GM18858 (cell line): Measurements from ENCODE around the gene ALDH18A1.
A peak's percentile ranks its signal among the peaks of the same experiment; 100 is the strongest.

Experiments
- ATAC-seq: cut with Tn5 transposase; IDR thresholded peaks from one replicate; pipeline ENCODE4 v1.9.1; 2021; ENCODE audit not compliant: unreplicated experiment

The ALDH18A1 gene

GRCh38 chr10:95588025-95588424 lies 68.5 kb downstream of the ALDH18A1 start:
- ATAC-seq = no peak

- ATAC-seq = no peak
Measured at GRCh38 chr10:95579835-95580535, 76.5 kb downstream of the ALDH18A1 start.

- no peak for ATAC-seq
Measured at GRCh38 chr10:95579292-95579691, 77.2 kb downstream of the ALDH18A1 start.

- ATAC-seq = no peak
Measured at GRCh38 chr10:95578619-95579018, 77.9 kb downstream of the ALDH18A1 start.

- ATAC-seq = no peak
Measured at GRCh38 chr10:95574649-95575365, 81.7 kb downstream of the ALDH18A1 start.

- no peak for ATAC-seq
Measured at GRCh38 chr10:95573964-95574604, 82.4 kb downstream of the ALDH18A1 start.

GRCh38 chr10:95573527-95573926 lies 83.0 kb downstream of the ALDH18A1 start:
- ATAC-seq = no peak

- ATAC-seq = no peak
Measured at GRCh38 chr10:95572131-95572820, 84.2 kb downstream of the ALDH18A1 start.

GRCh38 chr10:95571390-95571789 lies 85.1 kb downstream of the ALDH18A1 start:
- ATAC-seq = no peak

- ATAC-seq = no peak
Measured at GRCh38 chr10:95569368-95569767, 87.1 kb downstream of the ALDH18A1 start.

- no peak for ATAC-seq
Measured at GRCh38 chr10:95567903-95568630, 88.4 kb downstream of the ALDH18A1 start.

- ATAC-seq = no peak
Measured at GRCh38 chr10:95566136-95566535, 90.4 kb downstream of the ALDH18A1 start.

GRCh38 chr10:95565336-95565735 lies 91.2 kb downstream of the ALDH18A1 start:
- ATAC-seq = no peak

GRCh38 chr10:95564291-95564690 lies 92.2 kb downstream of the ALDH18A1 start:
- no peak for ATAC-seq

- no peak for ATAC-seq
Measured at GRCh38 chr10:95562341-95562965, 94.1 kb downstream of the ALDH18A1 start.

- ATAC-seq = no peak
Measured at GRCh38 chr10:95561864-95562177, 94.7 kb downstream of the ALDH18A1 start.

GRCh38 chr10:95561177-95561863 lies 95.2 kb downstream of the ALDH18A1 start, which contains the start of gene SORBS1:
Gene SORBS1, minus strand, starts transcription at chr10:95561371. Its CDS starts 120,236 bp downstream, at chr10:95441135.
- ATAC-seq = peak; percentile 97

- no peak for ATAC-seq
Measured at GRCh38 chr10:95560278-95561176, 96.0 kb downstream of the ALDH18A1 start.

GRCh38 chr10:95559896-95560277 lies 96.6 kb downstream of the ALDH18A1 start:
- ATAC-seq = no peak
